PC-9 (cell line): ENCODE data around the gene PRICKLE2. TPM values are rescaled to one million over a fixed set of nuclear protein-coding genes. Genes with fewer than 3 reads are reported as not detected.

Experiments used
- BruUV-seq: library from RNA; stranded (reverse); fragments of 400-500 nt; replicated peaks from 2 replicates; lab custom pipeline; 2021; lab: Mats Ljungman, UMichigan
- CTCF ChIA-PET: fragments of 300-600 bp; sonication (Branson Sonifier 250); formaldehyde crosslinking; loops from one replicate; lab custom pipeline; 2022; ENCODE audit warnings: antibody characterized with exemption; lab: Charles Lee
- POLR2A ChIA-PET: fragments of 300-600 bp; sonication (Branson Sonifier 250); formaldehyde crosslinking; loops from one replicate; lab custom pipeline; 2022; ENCODE audit warnings: antibody characterized with exemption; ENCODE audit not compliant: unreplicated experiment; lab: Charles Lee
- DNase-seq, 2 experiments: peaks; one replicate each; pipeline versions ENCODE4 v3.0.0 to v3.0.0-alpha.2; 2015 to 2022; ENCODE audit warnings: mixed read lengths in 1 of 2
- H2AFZ ChIP-seq: fragments of 200-600 bp; sonication (generic); 2 replicates; pipeline ENCODE4 v1.8.1; 2017; ENCODE audit warnings: antibody characterized with exemption
- H3F3A ChIP-seq: fragments of 200-600 bp; sonication (generic); 2 replicates; pipeline ENCODE4 v1.8.1; 2017; ENCODE audit warnings: antibody characterized with exemption, mild to moderate bottlenecking, low read depth; ENCODE audit not compliant: insufficient read depth
- H3K27ac ChIP-seq: fragments of 200-600 bp; sonication (generic); 2 replicates; pipeline ENCODE4 v1.6.1; 2016; ENCODE audit warnings: mixed run types
- H3K27me3 ChIP-seq: fragments of 200-600 bp; sonication (generic); 2 replicates; pipeline ENCODE4 v1.6.1; 2016; ENCODE audit warnings: low read depth, mixed run types; ENCODE audit not compliant: insufficient read depth
- H3K36me3 ChIP-seq: fragments of 200-600 bp; sonication (generic); 2 replicates; pipeline ENCODE4 v1.6.1; 2016; ENCODE audit warnings: low read depth, mixed run types
- H3K4me1 ChIP-seq: fragments of 200-600 bp; sonication (generic); replicated peaks from 2 replicates; pipeline ENCODE4 v1.6.1; 2016; ENCODE audit warnings: mixed run types; ENCODE audit not compliant: insufficient read depth
- H3K4me2 ChIP-seq: fragments of 200-600 bp; sonication (generic); 2 replicates; pipeline ENCODE4 v1.6.1; 2017; ENCODE audit warnings: mixed run types
- H3K4me3 ChIP-seq: fragments of 200-600 bp; sonication (generic); 2 replicates; pipeline ENCODE4 v1.6.1; 2016; ENCODE audit warnings: mixed run types
- H3K79me2 ChIP-seq: fragments of 200-600 bp; sonication (generic); 2 replicates; pipeline ENCODE4 v1.6.1; 2017; ENCODE audit warnings: low read depth, mixed run types
- H3K9me2 ChIP-seq: fragments of 200-600 bp; sonication (generic); 2 replicates; pipeline ENCODE4 v1.8.1; 2017; ENCODE audit warnings: mild to moderate bottlenecking; ENCODE audit not compliant: insufficient read depth
- H3K9me3 ChIP-seq: fragments of 200-600 bp; sonication (generic); 2 replicates; pipeline ENCODE4 v1.8.1; 2016; ENCODE audit warnings: low read depth; ENCODE audit not compliant: insufficient read depth
- H4K20me1 ChIP-seq: fragments of 200-600 bp; sonication (generic); 2 replicates; pipeline ENCODE4 v1.8.1; 2017; ENCODE audit not compliant: insufficient read depth
- EZH2 ChIP-seq: fragments of 200-600 bp; sonication (generic); IDR thresholded peaks from 2 replicates; pipeline ENCODE4 v1.8.0; 2017; ENCODE audit warnings: antibody characterized with exemption, low read depth
- intact Hi-C: fragments of 100-400 bp; cut with micrococcal nuclease; formaldehyde crosslinking; loops from one replicate; pipeline ENCODE4 v1.10.0; 2022; ENCODE audit not compliant: unreplicated experiment
- total RNA-seq: library from RNA; stranded (reverse); gene quantifications from 2 replicates; pipeline ENCODE4 v1.2.3, GENCODE V29; 2021
- TF ChIP-seq, protein P1 (sequence below): fragments of 200-600 bp; sonication (generic); conservative IDR thresholded peaks from 2 replicates; pipeline ENCODE4 v1.6.1; 2017; ENCODE audit warnings: mixed run types, antibody characterized with exemption, mild to moderate bottlenecking, moderate library complexity

Gene PRICKLE2
- total RNA-seq, 1 experiment from 2014 or later = 7.9 TPM

DNA sequence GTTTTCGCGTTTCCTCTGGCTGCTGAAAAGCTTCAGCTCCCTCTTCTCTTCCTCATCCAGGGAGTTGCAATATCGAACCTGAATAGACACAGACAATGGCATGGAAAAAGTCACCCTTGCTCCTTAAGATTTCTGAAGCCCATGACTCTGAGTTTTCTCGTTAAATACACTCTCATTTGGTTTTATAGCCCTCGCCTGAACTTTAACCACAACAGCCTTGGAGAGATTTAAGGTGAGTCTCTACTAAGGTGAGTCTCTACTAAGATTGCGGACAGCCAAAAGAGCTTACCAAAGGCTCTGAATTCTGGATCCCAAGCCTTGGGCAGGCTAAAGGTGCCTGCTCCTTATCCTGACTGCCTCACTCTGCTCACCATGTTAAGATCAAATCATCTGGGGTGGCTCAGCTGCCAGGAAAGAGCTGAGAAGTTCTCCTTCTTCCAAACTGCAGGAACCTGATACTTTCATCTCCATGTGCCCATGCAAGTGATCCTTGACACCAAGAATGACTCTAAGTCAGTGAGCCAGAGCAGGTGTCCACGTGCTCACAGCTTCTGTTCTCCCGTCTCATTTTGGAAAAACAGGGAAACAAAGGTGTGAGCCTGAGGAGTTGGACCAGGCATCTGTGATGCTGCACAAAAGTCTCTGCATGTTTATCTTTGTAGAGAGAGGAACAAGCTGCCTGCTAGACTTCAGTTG is 65.1 kb downstream of the PRICKLE2 start:
- intact Hi-C loops = loop anchor here (10.0 kb wide), 1 partner anchor 55 kb away; no protein-coding TSS in a partner anchor
- no peak for DNase-seq
- no peaks in the 10 kb centered on the region for H4K20me1 ChIP-seq
- H3K27ac ChIP-seq = no peak overlapping the region
- BruUV-seq = no TSS peak
- H3K36me3 ChIP-seq = no peaks in the 10 kb centered on the region
- no peaks in the 10 kb centered on the region for H3K27me3 ChIP-seq
- no peak overlapping the region for H3K4me3 ChIP-seq
- peaks cover 48% of the 10 kb centered on the region for H3K4me1 ChIP-seq
- H3K9me2 ChIP-seq = no peaks in the 10 kb centered on the region
- H3F3A ChIP-seq = peaks cover 11% of the 10 kb centered on the region; the same call in 1 of the 2 replicates
- ChIA-PET CTCF (no interaction called here), POLR2A (no interaction called here)
- no peaks in the 10 kb centered on the region for H3K79me2 ChIP-seq
- no peak overlapping the region for H2AFZ ChIP-seq
- no peaks in the 10 kb centered on the region for H3K9me3 ChIP-seq
- H3K4me2 ChIP-seq = no peak overlapping the region
- TF ChIP-seq, protein P1, sequence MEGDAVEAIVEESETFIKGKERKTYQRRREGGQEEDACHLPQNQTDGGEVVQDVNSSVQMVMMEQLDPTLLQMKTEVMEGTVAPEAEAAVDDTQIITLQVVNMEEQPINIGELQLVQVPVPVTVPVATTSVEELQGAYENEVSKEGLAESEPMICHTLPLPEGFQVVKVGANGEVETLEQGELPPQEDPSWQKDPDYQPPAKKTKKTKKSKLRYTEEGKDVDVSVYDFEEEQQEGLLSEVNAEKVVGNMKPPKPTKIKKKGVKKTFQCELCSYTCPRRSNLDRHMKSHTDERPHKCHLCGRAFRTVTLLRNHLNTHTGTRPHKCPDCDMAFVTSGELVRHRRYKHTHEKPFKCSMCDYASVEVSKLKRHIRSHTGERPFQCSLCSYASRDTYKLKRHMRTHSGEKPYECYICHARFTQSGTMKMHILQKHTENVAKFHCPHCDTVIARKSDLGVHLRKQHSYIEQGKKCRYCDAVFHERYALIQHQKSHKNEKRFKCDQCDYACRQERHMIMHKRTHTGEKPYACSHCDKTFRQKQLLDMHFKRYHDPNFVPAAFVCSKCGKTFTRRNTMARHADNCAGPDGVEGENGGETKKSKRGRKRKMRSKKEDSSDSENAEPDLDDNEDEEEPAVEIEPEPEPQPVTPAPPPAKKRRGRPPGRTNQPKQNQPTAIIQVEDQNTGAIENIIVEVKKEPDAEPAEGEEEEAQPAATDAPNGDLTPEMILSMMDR = no peak
- TF ChIP-seq EZH2 = no peak

DNA sequence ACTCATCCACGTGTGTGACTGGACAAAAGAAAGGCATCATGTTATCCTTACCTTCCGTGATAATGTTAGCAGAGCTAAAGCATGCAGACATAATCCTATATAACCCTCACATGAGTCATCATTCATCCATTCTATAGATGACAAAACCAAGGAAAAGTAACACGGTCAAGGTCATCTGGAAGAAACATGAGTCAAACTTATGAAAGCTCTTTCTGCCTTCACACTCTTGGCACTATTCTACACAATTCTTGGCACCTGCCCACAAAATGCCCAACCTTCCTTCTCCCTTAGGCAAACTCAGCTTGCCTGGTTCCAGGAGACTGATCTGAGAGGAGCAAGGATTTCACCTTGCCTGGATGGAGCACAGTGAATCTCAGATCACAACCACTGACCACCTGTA is 66.9 kb downstream of the PRICKLE2 start:
- no peak overlapping the region for H2AFZ ChIP-seq
- no TSS peak for BruUV-seq
- no peaks in the 10 kb centered on the region for H4K20me1 ChIP-seq
- H3K9me3 ChIP-seq = no peaks in the 10 kb centered on the region
- H3K27me3 ChIP-seq = no peaks in the 10 kb centered on the region
- no peaks in the 10 kb centered on the region for H3K36me3 ChIP-seq
- no peak for DNase-seq
- H3F3A ChIP-seq = peaks cover 11% of the 10 kb centered on the region; the same call in 1 of the 2 replicates
- intact Hi-C loops = loop anchor here (10.0 kb wide), 1 partner anchor 56 kb away; no protein-coding TSS in a partner anchor
- no peaks in the 10 kb centered on the region for H3K9me2 ChIP-seq
- H3K4me2 ChIP-seq = peak overlapping the region; percentile 79; the same call in 1 of the 2 replicates
- peaks cover 45% of the 10 kb centered on the region for H3K4me1 ChIP-seq
- ChIA-PET CTCF (no interaction called here), POLR2A (interaction anchor here (1.0 kb wide), 1 partner anchor 17 kb away, joined by 4 read pairs; no protein-coding TSS in a partner anchor)
- H3K79me2 ChIP-seq = no peaks in the 10 kb centered on the region
- no peak overlapping the region; the same call in 1 of the 2 replicates for H3K27ac ChIP-seq
- TF ChIP-seq, protein P1 = no peak
- no peak for TF ChIP-seq EZH2
- no peak overlapping the region for H3K4me3 ChIP-seq

DNA sequence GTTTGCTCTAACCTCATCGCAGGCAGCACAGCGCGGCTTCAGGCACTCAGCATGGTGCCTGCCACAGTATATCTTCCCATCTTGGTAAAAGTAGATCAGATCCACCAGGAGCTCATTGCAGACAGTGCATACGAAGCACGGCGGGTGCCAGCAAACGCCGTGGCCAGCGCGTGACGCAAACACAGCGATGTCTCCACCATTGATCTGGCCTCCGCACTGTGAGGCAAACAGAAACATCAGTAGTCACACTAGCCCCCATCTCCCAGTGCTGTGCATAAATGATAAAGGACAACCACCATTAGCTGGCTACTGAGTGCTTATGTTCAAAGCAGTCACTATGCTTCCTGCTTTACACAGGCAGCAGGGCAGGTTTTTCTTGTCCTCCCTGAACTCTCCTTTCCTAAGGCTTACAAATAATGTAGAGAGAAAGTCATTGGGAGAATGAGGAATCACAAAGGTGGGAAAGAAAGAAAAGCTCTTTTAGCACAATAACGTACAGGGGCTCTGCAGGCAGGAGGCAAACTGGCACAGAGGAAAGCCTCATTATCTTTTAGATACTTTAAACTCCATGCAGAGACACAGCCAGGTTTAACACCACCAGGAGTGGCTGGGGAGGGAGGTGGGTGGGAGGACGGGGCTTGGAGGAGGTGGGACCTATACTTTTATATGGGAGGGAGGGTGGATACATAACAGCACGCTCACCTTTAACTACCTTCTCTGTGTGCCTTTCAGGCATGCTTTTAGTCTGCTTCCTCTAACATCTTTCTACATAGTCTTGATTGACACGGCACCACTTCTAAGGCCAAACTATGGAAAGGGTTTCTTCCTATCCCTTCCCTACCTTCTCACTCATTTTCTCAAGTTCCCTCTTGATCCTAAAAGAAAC is 67.9 kb downstream of the PRICKLE2 start:
- no peaks in the 10 kb centered on the region for H3K79me2 ChIP-seq
- H3F3A ChIP-seq = peaks cover 11% of the 10 kb centered on the region; the same call in 1 of the 2 replicates
- POLR2A ChIA-PET = no interaction called here
- no TSS peak for BruUV-seq
- intact Hi-C loops = loop anchor here (10.0 kb wide), 1 partner anchor 57 kb away; no protein-coding TSS in a partner anchor
- H3K4me1 ChIP-seq = peaks cover 42% of the 10 kb centered on the region
- H4K20me1 ChIP-seq = no peaks in the 10 kb centered on the region
- peak overlapping the region; percentile 36; the same call in 1 of the 2 replicates for H3K4me3 ChIP-seq
- CTCF ChIA-PET = interaction anchor here (0.6 kb wide), 1 partner anchor 87 kb away, joined by 4 read pairs; no protein-coding TSS in a partner anchor
- H3K9me3 ChIP-seq = no peaks in the 10 kb centered on the region
- H3K4me2 ChIP-seq = peak overlapping the region; percentile 79
- H3K27me3 ChIP-seq = no peaks in the 10 kb centered on the region
- peak overlapping the region; percentile 66 for H2AFZ ChIP-seq
- TF ChIP-seq, protein P1 = no peak
- no peak for TF ChIP-seq EZH2
- H3K9me2 ChIP-seq = no peaks in the 10 kb centered on the region
- DNase-seq = peak; percentile 47 to 79
- no peaks in the 10 kb centered on the region for H3K36me3 ChIP-seq
- peak overlapping the region; percentile 66 for H3K27ac ChIP-seq
